NCI-H2081 (cell line): ENCODE measurements around the gene AJM1.
A peak's percentile ranks its signal among the peaks of the same experiment; 100 is the strongest.
"Not testable (repeated sequence)": the region's sequence is repeated elsewhere in the genome, so short reads cannot be mapped to it uniquely, and the experiment has no call there.

ENCODE experiments used
- DNase-seq, 2 experiments: peaks; one replicate each; lab custom pipeline; 2025; lab: John Stamatoyannopoulos, UW

Gene AJM1

GRCh38 chr9:136855461-136856078 lies 13.3 kb downstream of the AJM1 start:
- DNase-seq, result no peak

DNA sequence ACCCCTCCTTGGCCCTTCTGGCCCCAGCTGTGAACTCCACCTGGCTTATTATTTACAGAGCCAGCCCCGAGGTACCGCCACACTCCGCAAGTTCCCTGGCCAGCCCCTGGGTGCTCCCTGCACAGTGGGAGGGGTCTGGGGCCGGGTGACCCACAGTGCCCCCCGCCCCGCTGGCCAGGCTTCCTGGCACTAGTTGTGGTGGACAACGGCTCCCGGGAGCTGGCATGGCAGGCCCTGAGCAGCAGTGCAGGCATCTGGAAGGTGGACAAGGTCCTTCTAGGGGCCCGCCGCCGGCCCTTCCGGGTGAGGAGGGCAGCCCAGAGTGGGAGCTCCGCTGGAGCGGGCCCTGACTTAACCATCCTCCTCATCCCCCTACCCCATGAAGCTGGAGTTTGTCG lies 13.8 kb downstream of the AJM1 start:
- no peak for DNase-seq

GRCh38 chr9:136856541-136857141 lies 14.4 kb downstream of the AJM1 start:
- no peak for DNase-seq

DNA sequence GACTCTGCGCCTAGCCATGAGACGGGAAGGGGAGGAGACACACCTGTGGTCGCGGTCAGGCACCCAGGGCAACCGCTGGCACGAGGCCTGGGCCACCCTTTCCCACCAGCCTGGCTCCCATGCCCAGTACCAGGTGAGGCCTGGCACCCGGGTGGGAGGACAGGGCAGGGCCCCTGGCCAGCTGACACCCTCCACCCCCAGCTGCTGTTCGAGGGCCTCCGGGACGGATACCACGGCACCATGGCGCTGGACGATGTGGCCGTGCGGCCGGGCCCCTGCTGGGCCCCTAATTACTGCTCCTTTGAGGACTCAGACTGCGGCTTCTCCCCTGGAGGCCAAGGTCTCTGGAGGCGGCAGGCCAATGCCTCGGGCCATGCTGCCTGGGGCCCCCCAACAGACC lies 14.9 kb downstream of the AJM1 start:
- DNase-seq, result no peak

DNA sequence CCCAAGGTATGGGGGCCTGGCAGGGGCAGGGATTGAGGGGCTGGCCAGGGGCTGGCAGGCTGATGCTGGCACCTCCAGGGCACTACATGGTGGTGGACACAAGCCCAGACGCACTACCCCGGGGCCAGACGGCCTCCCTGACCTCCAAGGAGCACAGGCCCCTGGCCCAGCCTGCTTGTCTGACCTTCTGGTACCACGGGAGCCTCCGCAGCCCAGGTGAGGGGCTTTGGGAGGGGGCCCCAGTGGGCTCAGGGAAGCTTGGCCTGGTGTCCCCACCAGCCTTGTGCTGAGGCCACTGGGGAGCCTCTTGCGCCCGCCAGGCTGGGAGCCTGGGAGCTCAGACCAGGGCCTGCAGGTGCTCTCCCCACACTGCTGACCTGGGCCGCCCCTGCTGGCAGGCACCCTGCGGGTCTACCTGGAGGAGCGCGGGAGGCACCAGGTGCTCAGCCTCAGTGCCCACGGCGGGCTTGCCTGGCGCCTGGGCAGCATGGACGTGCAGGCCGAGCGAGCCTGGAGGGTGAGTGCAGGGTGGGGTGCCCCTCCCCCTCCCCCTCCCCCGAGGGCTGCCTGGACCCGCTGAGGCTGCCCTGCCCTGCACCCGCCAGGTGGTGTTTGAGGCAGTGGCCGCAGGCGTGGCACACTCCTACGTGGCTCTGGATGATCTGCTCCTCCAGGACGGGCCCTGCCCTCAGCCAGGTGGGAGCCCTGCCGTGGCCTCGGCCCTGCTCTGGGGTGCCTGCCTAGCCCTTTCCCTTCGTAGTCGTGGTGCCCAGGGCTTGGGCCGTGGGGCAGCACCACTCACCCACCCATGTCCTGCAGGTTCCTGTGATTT lies 15.5 kb downstream of the AJM1 start:
- DNase-seq, result peak in 1 of 2 experiments; percentile 9

GRCh38 chr9:136858452-136858843 lies 16.2 kb downstream of the AJM1 start:
- no peak for DNase-seq

DNA sequence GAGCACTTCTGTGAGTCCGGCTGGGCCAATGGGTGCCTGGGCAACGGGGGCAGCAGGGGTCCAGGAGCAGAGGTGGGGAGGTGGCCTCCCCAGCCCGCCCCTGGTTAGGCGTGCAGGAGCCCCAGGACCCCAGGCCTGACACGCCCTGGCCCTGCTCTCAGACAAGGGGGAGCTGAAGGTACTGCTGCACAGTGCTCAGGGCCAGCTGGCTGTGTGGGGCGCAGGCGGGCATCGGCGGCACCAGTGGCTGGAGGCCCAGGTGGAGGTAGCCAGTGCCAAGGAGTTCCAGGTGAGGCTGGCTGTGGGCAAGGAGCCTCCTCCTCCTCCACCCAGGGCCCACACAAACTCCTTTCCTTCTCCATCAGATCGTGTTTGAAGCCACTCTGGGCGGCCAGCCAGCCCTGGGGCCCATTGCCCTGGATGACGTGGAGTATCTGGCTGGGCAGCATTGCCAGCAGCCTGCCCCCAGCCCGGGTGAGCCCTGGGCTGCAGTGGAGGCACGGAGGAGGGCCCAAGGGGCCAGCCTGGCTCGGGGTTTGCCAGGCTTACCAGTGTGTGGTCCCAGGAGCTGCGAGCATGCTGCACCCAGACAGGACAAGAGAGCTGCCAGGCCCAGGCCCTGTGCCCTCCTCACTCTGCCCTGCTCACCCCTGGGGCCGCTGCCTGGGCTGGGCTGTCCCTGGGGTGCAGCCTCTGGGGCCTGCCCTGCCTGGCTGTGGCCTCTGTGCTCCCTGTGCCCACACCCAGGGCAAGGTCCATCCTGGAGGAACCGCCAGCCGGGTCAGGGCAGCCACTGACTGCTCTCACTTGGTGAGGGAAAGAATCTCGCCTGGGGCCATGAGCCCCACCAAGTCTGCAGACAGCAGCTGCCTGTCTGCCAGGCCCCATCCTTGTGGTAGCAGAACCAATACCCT lies 16.8 kb downstream of the AJM1 start:
- peak in 1 of 2 experiments; percentile 3 for DNase-seq

- DNase-seq, result no peak
Measured at GRCh38 chr9:136860529-136860928, 18.3 kb downstream of the AJM1 start.

- DNase-seq, result no peak
Measured at GRCh38 chr9:136860933-136861873, 18.9 kb downstream of the AJM1 start.

DNA sequence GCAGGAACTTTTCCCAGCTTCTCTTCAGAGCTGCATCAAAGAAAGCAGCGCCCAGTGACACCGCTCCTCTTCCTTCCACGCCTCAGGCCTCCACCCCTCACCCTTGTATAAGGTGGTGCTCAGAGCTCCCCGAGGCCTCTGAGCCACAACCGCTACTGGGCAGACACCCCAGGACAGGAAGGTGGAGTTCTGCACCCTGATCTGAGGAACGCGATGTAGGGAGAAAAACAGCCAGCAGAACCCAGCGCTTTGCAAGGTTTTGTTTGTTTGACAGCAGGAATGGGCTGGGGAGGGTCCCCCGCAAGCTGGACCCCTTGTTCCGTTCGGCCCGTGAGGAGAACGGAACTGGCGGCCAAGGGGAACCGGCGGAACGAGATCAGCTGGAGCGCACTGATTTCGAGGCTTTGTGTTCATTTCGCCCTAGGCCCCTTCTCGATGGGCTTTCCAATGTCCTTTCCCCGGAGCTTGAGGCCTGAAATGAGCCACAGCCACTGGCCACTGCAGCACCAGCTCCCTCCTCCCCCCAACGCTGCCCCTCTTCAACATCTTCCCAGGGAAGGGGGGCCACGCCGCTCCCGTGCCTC lies 19.7 kb downstream of the AJM1 start:
- DNase-seq, result no peak

DNA sequence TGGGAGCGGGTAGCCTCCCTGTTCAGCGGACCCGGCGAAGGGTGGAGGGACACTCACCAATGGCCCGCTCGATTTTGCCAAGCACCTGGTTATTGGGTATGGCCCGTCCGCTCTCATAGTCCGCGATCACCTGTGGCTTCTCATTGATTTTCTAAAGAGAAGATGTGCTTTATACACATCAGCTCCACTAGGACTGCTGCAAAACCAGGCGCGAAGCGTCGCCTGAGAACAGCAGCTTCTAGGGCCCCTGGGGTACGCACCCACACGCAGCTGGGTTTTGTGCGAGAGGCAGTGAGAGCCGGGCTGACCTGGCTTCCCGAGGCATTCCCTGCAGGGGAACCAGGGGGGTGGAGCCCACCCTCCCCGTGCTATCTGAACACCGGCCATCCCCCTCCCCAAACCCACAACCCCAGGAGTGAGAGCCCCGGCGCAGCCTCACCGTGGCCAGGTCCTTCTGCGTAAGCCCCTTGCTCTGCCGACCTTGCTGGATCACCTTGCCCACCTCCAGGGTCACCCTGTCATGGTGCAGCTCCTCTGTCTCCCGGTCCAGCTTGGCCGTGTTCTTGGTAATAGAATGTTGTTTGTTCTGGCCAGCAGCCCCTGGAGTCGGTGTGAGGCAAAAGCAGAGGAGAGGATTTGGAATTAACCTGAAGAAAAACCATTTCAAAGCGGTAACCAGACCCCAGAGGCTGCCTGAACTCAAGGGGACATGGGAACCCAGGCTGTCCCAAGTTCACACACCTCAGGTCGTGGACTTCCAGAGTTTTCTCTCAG lies 20.8 kb downstream of the AJM1 start:
- no peak for DNase-seq

DNA sequence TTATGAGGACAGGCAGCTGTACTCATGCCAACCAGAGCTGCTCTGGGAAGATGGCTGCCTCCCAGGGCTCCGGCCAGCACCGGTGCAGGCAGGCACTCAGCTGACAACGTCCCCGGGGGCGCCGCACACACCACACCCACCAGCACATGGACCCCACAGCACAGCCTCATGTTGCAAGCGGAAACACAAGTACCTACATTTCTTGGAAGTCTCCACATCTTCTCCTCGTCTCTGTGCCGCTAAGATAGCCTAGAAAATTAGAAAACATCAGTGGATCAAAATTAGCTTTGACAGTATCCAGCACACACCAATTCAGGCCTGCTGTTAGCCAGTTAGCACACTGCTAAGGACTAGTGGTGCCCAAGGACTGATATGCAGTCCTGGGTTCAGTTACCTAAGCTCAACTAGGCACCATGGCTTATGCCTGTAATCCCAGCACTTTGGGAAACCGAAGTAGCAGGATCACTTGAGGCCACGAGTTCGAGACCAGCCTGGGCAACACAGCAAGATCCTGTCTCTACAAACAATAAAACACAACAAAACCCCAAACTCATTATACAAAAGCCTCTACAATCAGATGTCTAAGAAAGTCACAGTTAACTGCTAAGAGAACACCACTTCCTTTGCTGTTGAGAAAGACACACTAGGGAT lies 21.5 kb downstream of the AJM1 start:
- no peak for DNase-seq

- DNase-seq, result no peak
Measured at GRCh38 chr9:136865041-136865767, 22.9 kb downstream of the AJM1 start.

GRCh38 chr9:136865768-136866103 lies 23.5 kb downstream of the AJM1 start:
- DNase-seq, result no peak

- DNase-seq, result not testable (repeated sequence)
Measured at GRCh38 chr9:136866898-136867421, 24.7 kb downstream of the AJM1 start.

- no peak for DNase-seq
Measured at GRCh38 chr9:136867480-136867879, 25.2 kb downstream of the AJM1 start.

GRCh38 chr9:136867917-136868316 lies 25.6 kb downstream of the AJM1 start:
- no peak for DNase-seq

- no peak for DNase-seq
Measured at GRCh38 chr9:136868644-136869043, 26.4 kb downstream of the AJM1 start.
